Cardiac muscle cell (in vitro differentiated cells and primary cell): ENCODE results near the gene PCSK5. TPM values are rescaled to one million over a fixed set of nuclear protein-coding genes. Genes with fewer than 3 reads are reported as not detected.
A peak's percentile ranks its signal among the peaks of the same experiment; 100 is the strongest.

Experiments used
- DNase-seq, 2 donors: peaks; one replicate each; pipeline versions ENCODE4 v3.0.0 to v3.0.0-alpha.2; 2010 to 2017; ENCODE audit warnings: low read depth in 1 of 2, low spot score in 1 of 2
- H3K27ac ChIP-seq: fragments of 200-600 bp; sonication (generic); 2 replicates; pipeline ENCODE4 v1.5.1; 2016
- H3K27me3 ChIP-seq: fragments of 200-600 bp; sonication (generic); 2 replicates; pipeline ENCODE4 v1.6.0; 2016; ENCODE audit warnings: control low read depth
- H3K36me3 ChIP-seq: fragments of 200-600 bp; sonication (generic); 2 replicates; pipeline ENCODE4 v1.5.1; 2016; ENCODE audit warnings: control low read depth
- H3K4me1 ChIP-seq: fragments of 200-600 bp; sonication (generic); 2 replicates; pipeline ENCODE4 v1.8.1; 2017; ENCODE audit warnings: low read depth, mild to moderate bottlenecking, mixed run types
- H3K4me3 ChIP-seq: fragments of 200-600 bp; sonication (generic); 2 replicates; pipeline ENCODE4 v1.5.1; 2016; ENCODE audit warnings: mild to moderate bottlenecking
- H3K9me3 ChIP-seq: fragments of 200-600 bp; sonication (generic); 2 replicates; pipeline ENCODE4 v1.5.1; 2017; ENCODE audit warnings: low read depth, mild to moderate bottlenecking, control low read depth
- CTCF ChIP-seq: IDR thresholded peaks from 2 replicates; pipeline ENCODE4 v1.5.1; 2012; ENCODE audit warnings: low read depth, mild to moderate bottlenecking, low read length
- polyA plus RNA-seq: library from polyadenylated mRNA; unstranded; fragments of >200 nt; fragmentation: Nextera tagmentation; extraction: Ambion mirVana; gene quantifications from 2 replicates; pipeline ENCODE4 v1.2.1, GENCODE V29; 2016
- total RNA-seq: library from RNA; depleted of rRNA; stranded (reverse); fragments of >200 nt; gene quantifications from 2 replicates; pipeline ENCODE4 v1.2.3, GENCODE V29; 2016

The PCSK5 gene
- total and polyA plus RNA-seq, 2 experiments from 2014 or later = 6.8 to 9.6 TPM

GRCh38 chr9:76116913-76117312 is 226.4 kb downstream of the PCSK5 start:
- H3K4me3 ChIP-seq = no peak overlapping the region
- H3K36me3 ChIP-seq = no peaks in the 10 kb centered on the region
- no peak for DNase-seq
- H3K4me1 ChIP-seq = peaks cover 4% of the 10 kb centered on the region
- H3K27me3 ChIP-seq = no peaks in the 10 kb centered on the region
- TF ChIP-seq CTCF = no peak
- H3K27ac ChIP-seq = no peak overlapping the region
- no peaks in the 10 kb centered on the region for H3K9me3 ChIP-seq

GRCh38 chr9:76127637-76128036 is 237.2 kb downstream of the PCSK5 start:
- Histone ChIP-seq H3K9me3 (no peaks in the 10 kb centered on the region), H3K4me3 (no peak overlapping the region), H3K4me1 (no peaks in the 10 kb centered on the region), H3K36me3 (no peaks in the 10 kb centered on the region), H3K27ac (no peak overlapping the region), H3K27me3 (no peaks in the 10 kb centered on the region)
- TF ChIP-seq CTCF = no peak
- DNase-seq = no peak

- no peak overlapping the region for H3K4me3 ChIP-seq
- no peaks in the 10 kb centered on the region for H3K9me3 ChIP-seq
- no peaks in the 10 kb centered on the region for H3K4me1 ChIP-seq
- H3K27me3 ChIP-seq = no peaks in the 10 kb centered on the region
- H3K27ac ChIP-seq = no peak overlapping the region
- DNase-seq = no peak
- H3K36me3 ChIP-seq = no peaks in the 10 kb centered on the region
- no peak for TF ChIP-seq CTCF
Measured at GRCh38 chr9:76135902-76136301, 245.4 kb downstream of the PCSK5 start.

- DNase-seq = peak in 1 of 2 donors; percentile 62
- TF ChIP-seq CTCF = no peak
- H3K36me3 ChIP-seq = no peaks in the 10 kb centered on the region
- H3K27me3 ChIP-seq = no peaks in the 10 kb centered on the region
- H3K27ac ChIP-seq = no peak overlapping the region
- H3K4me3 ChIP-seq = no peak overlapping the region
- H3K4me1 ChIP-seq = no peaks in the 10 kb centered on the region
- H3K9me3 ChIP-seq = no peaks in the 10 kb centered on the region
Measured at GRCh38 chr9:76136986-76137385, 246.5 kb downstream of the PCSK5 start.

- TF ChIP-seq CTCF = no peak
- no peak overlapping the region for H3K27ac ChIP-seq
- no peaks in the 10 kb centered on the region for H3K27me3 ChIP-seq
- H3K4me3 ChIP-seq = no peak overlapping the region
- H3K36me3 ChIP-seq = no peaks in the 10 kb centered on the region
- DNase-seq = no peak
- H3K9me3 ChIP-seq = no peaks in the 10 kb centered on the region
- no peaks in the 10 kb centered on the region for H3K4me1 ChIP-seq
Measured at GRCh38 chr9:76137931-76138330, 247.5 kb downstream of the PCSK5 start.

- Histone ChIP-seq H3K9me3 (no peaks in the 10 kb centered on the region), H3K27me3 (no peaks in the 10 kb centered on the region), H3K27ac (no peak overlapping the region), H3K4me3 (no peak overlapping the region), H3K36me3 (no peaks in the 10 kb centered on the region), H3K4me1 (no peaks in the 10 kb centered on the region)
- TF ChIP-seq CTCF = no peak
- no peak for DNase-seq
Measured at GRCh38 chr9:76138360-76138759, 247.9 kb downstream of the PCSK5 start.
